ENCODE data around the gene ZNF229. TPM values are rescaled to one million over a fixed set of nuclear protein-coding genes. Genes with fewer than 3 reads are reported as not detected.
A peak's percentile ranks its signal among the peaks of the same experiment; 100 is the strongest.
"Not testable (repeated sequence)": the region's sequence is repeated elsewhere in the genome, so short reads cannot be mapped to it uniquely, and the experiment has no call there.

Gene ZNF229
- total RNA-seq = under 1 TPM; 0.05 to 0.09 TPM

- peak; percentile 72 for ATAC-seq (replicated peaks)
- peak within 1 kb of the TSS; percentile 75 for H3K4me3 Mint-ChIP-seq
- H3K27me3 Mint-ChIP-seq = peaks cover 15% of the 10 kb centered on the region
- H3K27ac Mint-ChIP-seq = no peak within 1 kb of the TSS
- H3K36me3 Mint-ChIP-seq (ENCODE audit: low read depth) = peaks cover 5% of the 10 kb centered on the region
- peaks cover 59% of the 10 kb centered on the region for H3K9me3 Mint-ChIP-seq
- H3K4me1 Mint-ChIP-seq = no peaks in the 10 kb centered on the region
Measured at GRCh38 chr19:44447916-44448674, at the start of gene ZNF229. ZNF229 (minus strand) TSS chr19:44448472; CDS start chr19:44442847, 5,625 bp downstream.

GRCh38 chr19:44496711-44497110, 48.4 kb upstream of the ZNF229 start:
- peaks cover 40% of the 10 kb centered on the region for H3K9me3 Mint-ChIP-seq
- no peak overlapping the region for H3K4me3 Mint-ChIP-seq
- H3K27ac Mint-ChIP-seq = no peak overlapping the region
- H3K36me3 Mint-ChIP-seq (ENCODE audit: low read depth) = peaks cover 86% of the 10 kb centered on the region
- H3K27me3 Mint-ChIP-seq = no peaks in the 10 kb centered on the region
- ATAC-seq (replicated peaks) = no peak
- peaks cover 26% of the 10 kb centered on the region for H3K4me1 Mint-ChIP-seq

- no peaks in the 10 kb centered on the region for H3K27me3 Mint-ChIP-seq
- H3K4me3 Mint-ChIP-seq = peak overlapping the region; percentile 16
- ATAC-seq (replicated peaks) = no peak
- peaks cover 57% of the 10 kb centered on the region for H3K9me3 Mint-ChIP-seq
- H3K27ac Mint-ChIP-seq = peak overlapping the region; percentile 53
- no peaks in the 10 kb centered on the region for H3K4me1 Mint-ChIP-seq
- H3K36me3 Mint-ChIP-seq (ENCODE audit: low read depth) = peaks cover 74% of the 10 kb centered on the region
Measured at GRCh38 chr19:44476559-44477408, 28.5 kb upstream of the ZNF229 start.

- not testable (repeated sequence) for H3K4me3 Mint-ChIP-seq, H3K27ac Mint-ChIP-seq
- H3K9me3 Mint-ChIP-seq = peaks cover 69% of the 10 kb centered on the region
Measured at GRCh38 chr19:44468730-44469129, 20.5 kb upstream of the ZNF229 start.

GRCh38 chr19:44462600-44463286, 14.5 kb upstream of the ZNF229 start:
- not testable (repeated sequence) for H3K4me1 Mint-ChIP-seq; H3K36me3 Mint-ChIP-seq (ENCODE audit: low read depth); H3K4me3 Mint-ChIP-seq; H3K27me3 Mint-ChIP-seq; H3K27ac Mint-ChIP-seq; ATAC-seq (replicated peaks)
- peaks cover 42% of the 10 kb centered on the region for H3K9me3 Mint-ChIP-seq

More at GRCh38 chr19:44468730-44469129, 20.5 kb upstream of the ZNF229 start:
- not testable (repeated sequence) for H3K27me3 Mint-ChIP-seq; ATAC-seq (replicated peaks); H3K36me3 Mint-ChIP-seq (ENCODE audit: low read depth); H3K4me1 Mint-ChIP-seq

- peaks cover 39% of the 10 kb centered on the region for H3K9me3 Mint-ChIP-seq
- H3K27me3 Mint-ChIP-seq = peaks cover 10% of the 10 kb centered on the region
- H3K4me3 Mint-ChIP-seq; ATAC-seq (replicated peaks); H3K36me3 Mint-ChIP-seq (ENCODE audit: low read depth); H3K27ac Mint-ChIP-seq; H3K4me1 Mint-ChIP-seq: not testable (repeated sequence)
Measured at GRCh38 chr19:44456016-44456415, 7.7 kb upstream of the ZNF229 start.

GRCh38 chr19:44455100-44455499, 6.8 kb upstream of the ZNF229 start:
- Mint-ChIP-seq H3K4me3 (no peak overlapping the region), H3K36me3 (ENCODE audit: low read depth) (no peaks in the 10 kb centered on the region), H3K4me1 (no peaks in the 10 kb centered on the region), H3K9me3 (peaks cover 43% of the 10 kb centered on the region), H3K27ac (no peak overlapping the region), H3K27me3 (peaks cover 13% of the 10 kb centered on the region)
- no peak for ATAC-seq (replicated peaks)

GRCh38 chr19:44452367-44452766, 4.1 kb upstream of the ZNF229 start:
- no peak overlapping the region for H3K4me3 Mint-ChIP-seq
- H3K9me3 Mint-ChIP-seq = peaks cover 44% of the 10 kb centered on the region
- ATAC-seq (replicated peaks) = no peak
- H3K36me3 Mint-ChIP-seq (ENCODE audit: low read depth) = no peaks in the 10 kb centered on the region
- no peak overlapping the region for H3K27ac Mint-ChIP-seq
- H3K27me3 Mint-ChIP-seq = peaks cover 13% of the 10 kb centered on the region
- H3K4me1 Mint-ChIP-seq = no peaks in the 10 kb centered on the region

GRCh38 chr19:44451687-44452086, 3.4 kb upstream of the ZNF229 start:
- H3K36me3 Mint-ChIP-seq (ENCODE audit: low read depth) = no peaks in the 10 kb centered on the region
- no peak for ATAC-seq (replicated peaks)
- H3K27ac Mint-ChIP-seq = no peak overlapping the region
- H3K9me3 Mint-ChIP-seq = peaks cover 46% of the 10 kb centered on the region
- H3K27me3 Mint-ChIP-seq = peaks cover 13% of the 10 kb centered on the region
- H3K4me3 Mint-ChIP-seq = no peak overlapping the region
- H3K4me1 Mint-ChIP-seq = no peaks in the 10 kb centered on the region

GRCh38 chr19:44438441-44438840, 9.8 kb downstream of the ZNF229 start:
- Mint-ChIP-seq H3K36me3 (ENCODE audit: low read depth) (no peaks in the 10 kb centered on the region), H3K9me3 (peaks cover 30% of the 10 kb centered on the region), H3K27ac (no peak overlapping the region), H3K4me3 (no peak overlapping the region), H3K4me1 (no peaks in the 10 kb centered on the region), H3K27me3 (no peaks in the 10 kb centered on the region)
- ATAC-seq (replicated peaks) = no peak

- no peak for ATAC-seq (replicated peaks)
- H3K9me3 Mint-ChIP-seq = peaks cover 24% of the 10 kb centered on the region
- no peaks in the 10 kb centered on the region for H3K27me3 Mint-ChIP-seq
- no peaks in the 10 kb centered on the region for H3K36me3 Mint-ChIP-seq (ENCODE audit: low read depth)
- no peak overlapping the region for H3K27ac Mint-ChIP-seq
- no peak overlapping the region for H3K4me3 Mint-ChIP-seq
- no peaks in the 10 kb centered on the region for H3K4me1 Mint-ChIP-seq
Measured at GRCh38 chr19:44435441-44435840, 12.8 kb downstream of the ZNF229 start.

GRCh38 chr19:44430956-44431355, 17.3 kb downstream of the ZNF229 start:
- Mint-ChIP-seq H3K9me3 (peaks cover 37% of the 10 kb centered on the region), H3K27me3 (no peaks in the 10 kb centered on the region), H3K4me3 (no peak overlapping the region), H3K27ac (no peak overlapping the region), H3K4me1 (no peaks in the 10 kb centered on the region), H3K36me3 (ENCODE audit: low read depth) (no peaks in the 10 kb centered on the region)
- ATAC-seq (replicated peaks) = no peak

GRCh38 chr19:44415553-44415952, 32.7 kb downstream of the ZNF229 start:
- not testable (repeated sequence) for H3K4me3 Mint-ChIP-seq; H3K4me1 Mint-ChIP-seq; ATAC-seq (replicated peaks); H3K36me3 Mint-ChIP-seq (ENCODE audit: low read depth); H3K27ac Mint-ChIP-seq
- Mint-ChIP-seq H3K9me3 (peaks cover 26% of the 10 kb centered on the region), H3K27me3 (peaks cover 15% of the 10 kb centered on the region)
